RWPE1 (cell line): ENCODE data around the gene DCTN2.
"Not testable (repeated sequence)": the region's sequence is repeated elsewhere in the genome, so short reads cannot be mapped to it uniquely, and the experiment has no call there.

Source experiments
- CTCF ChIA-PET: fragments of 350-600 bp; sonication (Branson Sonifier 250); formaldehyde crosslinking; extraction: SDS; loops from one replicate; lab custom pipeline; 2021; lab: Yijun Ruan, JAX
- POLR2A ChIA-PET: fragments of 400-600 bp; formaldehyde crosslinking; extraction: SDS; loops from one replicate; lab custom pipeline; 2020; ENCODE audit warnings: antibody characterized with exemption; ENCODE audit not compliant: low non-redundant PET; lab: Yijun Ruan, JAX
- DNase-seq: peaks from one replicate; pipeline ENCODE4 v3.0.0; 2012; ENCODE audit warnings: low spot score
- H3K27ac ChIP-seq: fragments of 450-650 bp; 2 replicates; pipeline ENCODE4 v1.5.1; 2017
- CTCF ChIP-seq: fragments of 450-650 bp; conservative IDR thresholded peaks from 2 replicates; pipeline ENCODE4 v1.5.1; 2017; ENCODE audit warnings: low read depth, mild to moderate bottlenecking

DCTN2 gene

GRCh38 chr12:57590479-57590863 lies 43.5 kb upstream of the DCTN2 start:
- no peak for DNase-seq
- POLR2A ChIA-PET, result no interaction called here
- CTCF ChIA-PET, result interaction anchor here (0.6 kb wide), 1 partner anchor 42 kb away, joined by 3 read pairs; the partner anchor contains the start of gene B4GALNT1
- peak overlapping the region; percentile 65 for H3K27ac ChIP-seq
- no peak for TF ChIP-seq CTCF

DNA sequence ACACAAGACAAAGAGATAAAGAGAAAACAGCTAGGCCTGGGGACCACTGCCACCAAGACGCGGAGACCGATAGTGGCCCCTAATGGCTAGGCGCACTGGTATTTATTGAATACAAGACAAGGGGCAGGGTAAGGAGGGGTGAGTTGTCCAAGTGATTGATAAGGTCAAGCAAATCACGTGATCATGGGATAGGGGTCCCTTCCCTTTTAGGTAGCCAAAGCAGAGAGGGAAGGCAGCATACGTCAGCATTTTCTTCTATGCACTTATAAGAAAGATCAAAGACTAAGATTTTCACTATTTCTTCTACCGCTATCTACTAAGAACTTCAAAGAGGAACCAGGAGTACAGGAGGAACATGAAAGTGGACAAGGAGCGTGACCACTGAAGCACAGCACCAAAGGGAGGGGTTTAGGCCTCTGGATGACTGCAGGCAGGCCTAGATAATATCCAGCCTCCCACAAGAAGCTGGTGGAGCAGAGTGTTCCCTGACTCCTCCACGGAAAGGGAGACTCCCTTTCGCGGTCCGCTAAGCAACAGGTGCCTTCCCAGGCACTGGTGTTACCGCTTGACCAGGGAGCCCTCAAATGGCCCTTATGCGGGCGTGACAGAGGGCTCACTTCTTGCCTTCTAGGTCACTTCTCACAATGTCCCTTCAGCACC lies 42.1 kb upstream of the DCTN2 start:
- H3K27ac ChIP-seq, POLR2A ChIA-PET, DNase-seq: not testable (repeated sequence)
- CTCF ChIA-PET, result interaction anchor here (0.6 to 0.8 kb wide), 2 partner anchors 33 to 131 kb away, joined by 3 to 4 read pairs; no protein-coding TSS in a partner anchor

- no peak for DNase-seq
- TF ChIP-seq CTCF, result no peak
- ChIA-PET POLR2A (no interaction called here), CTCF (no interaction called here)
- no peak overlapping the region for H3K27ac ChIP-seq
Measured at GRCh38 chr12:57586832-57587429, 39.9 kb upstream of the DCTN2 start.

DNA sequence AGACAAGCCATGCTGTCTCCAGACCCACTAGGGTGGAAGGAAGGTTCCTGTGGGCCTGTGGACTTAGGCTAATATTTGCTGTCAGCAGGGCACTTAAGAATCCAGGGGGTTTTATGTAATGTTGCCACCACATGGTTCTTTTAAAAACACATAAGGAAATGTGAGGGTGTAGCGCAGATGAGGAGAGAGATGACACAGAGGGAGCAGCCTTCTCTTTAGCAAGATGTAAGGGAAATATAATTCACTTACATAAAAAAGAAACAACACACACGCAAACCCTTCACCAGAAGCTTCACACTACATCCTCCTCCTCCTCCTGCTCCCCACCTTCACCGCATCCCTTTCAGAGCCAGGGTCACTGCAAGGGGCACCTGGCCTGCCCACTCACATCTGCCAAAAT lies 39.1 kb upstream of the DCTN2 start:
- no peak overlapping the region for H3K27ac ChIP-seq
- DNase-seq, result no peak
- CTCF ChIA-PET, result interaction anchor here (0.6 to 1.1 kb wide), 2 partner anchors 10 to 47 kb away, joined by 3 to 5 read pairs; partner anchors contain the start of gene B4GALNT1
- POLR2A ChIA-PET, result no interaction called here
- TF ChIP-seq CTCF, result no peak

DNA sequence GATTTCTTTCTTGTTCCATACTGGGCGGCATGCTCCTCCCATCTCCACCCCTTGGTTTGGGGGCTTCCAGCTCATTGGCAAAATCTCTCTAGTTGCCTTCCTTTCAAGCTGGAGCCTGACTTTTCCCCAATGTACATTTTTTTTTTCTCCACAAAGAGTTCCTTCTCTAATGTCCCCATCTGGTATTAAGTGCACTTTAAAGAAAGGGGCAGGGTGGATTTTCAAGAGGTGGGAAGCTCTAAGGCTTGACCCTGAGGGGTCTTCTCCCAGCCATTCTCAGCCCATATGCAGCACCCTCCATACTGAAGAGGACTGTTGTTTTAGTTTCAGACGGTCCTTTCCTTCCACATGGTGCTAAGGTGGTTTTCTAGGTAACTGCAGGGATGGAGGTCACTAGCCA lies 38.2 kb upstream of the DCTN2 start:
- no peak overlapping the region for H3K27ac ChIP-seq
- ChIA-PET POLR2A (interaction anchor here (0.5 kb wide), 1 partner anchor 96 kb away, joined by 5 read pairs; no protein-coding TSS in a partner anchor), CTCF (interaction anchor here (0.6 to 1.1 kb wide), 4 partner anchors 9 to 48 kb away, joined by 3 to 5 read pairs (median 4); partner anchors contain the start of gene B4GALNT1)
- no peak for TF ChIP-seq CTCF
- DNase-seq, result no peak

DNA sequence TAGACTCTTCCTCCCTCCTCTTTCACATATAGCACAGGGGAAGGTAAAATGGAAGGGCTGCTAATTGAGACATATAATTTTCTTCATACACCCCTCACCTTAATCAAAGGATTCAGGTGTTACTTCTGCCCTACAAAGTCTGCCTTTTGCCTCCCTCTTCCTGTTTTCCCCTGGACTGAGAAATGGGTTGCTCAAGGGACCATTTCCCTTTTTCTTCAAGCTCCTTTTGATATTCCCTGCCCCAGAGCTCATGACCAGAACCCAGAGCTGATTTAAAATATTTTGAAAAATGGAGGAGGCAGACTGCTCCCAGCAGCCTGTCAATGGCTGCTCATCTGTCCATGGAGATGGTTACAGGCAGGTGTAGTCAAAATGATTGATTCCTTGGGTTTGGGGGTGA lies 37.7 kb upstream of the DCTN2 start:
- no peak overlapping the region for H3K27ac ChIP-seq
- CTCF ChIA-PET, result interaction anchor here (0.6 to 1.8 kb wide), 7 partner anchors 10 to 152 kb away, joined by 3 to 9 read pairs (median 4); partner anchors contain the start of gene B4GALNT1
- POLR2A ChIA-PET, result interaction anchor here (0.5 kb wide), 1 partner anchor 97 kb away, joined by 5 read pairs; no protein-coding TSS in a partner anchor
- no peak for TF ChIP-seq CTCF
- no peak for DNase-seq
